AG10803 (cell line): ENCODE data around the gene MAMLD1.

Experiments
- DNase-seq: peaks from one replicate; pipeline ENCODE4 v3.0.0; 2010; ENCODE audit warnings: low read depth
- H3K4me3 ChIP-seq: 2 replicates; pipeline ENCODE4 v1.5.1; 2011; ENCODE audit warnings: mild to moderate bottlenecking, low read length, control low read depth
- CTCF ChIP-seq: conservative IDR thresholded peaks from 2 replicates; pipeline ENCODE4 v1.5.1; 2011; ENCODE audit warnings: mild to moderate bottlenecking, low read length, control low read depth, inconsistent platforms

Gene MAMLD1

GRCh38 chrX:150464001-150464400, 100.9 kb downstream of the MAMLD1 start:
- no peak for TF ChIP-seq CTCF
- no peak for DNase-seq
- H3K4me3 ChIP-seq: no peak overlapping the region

DNA sequence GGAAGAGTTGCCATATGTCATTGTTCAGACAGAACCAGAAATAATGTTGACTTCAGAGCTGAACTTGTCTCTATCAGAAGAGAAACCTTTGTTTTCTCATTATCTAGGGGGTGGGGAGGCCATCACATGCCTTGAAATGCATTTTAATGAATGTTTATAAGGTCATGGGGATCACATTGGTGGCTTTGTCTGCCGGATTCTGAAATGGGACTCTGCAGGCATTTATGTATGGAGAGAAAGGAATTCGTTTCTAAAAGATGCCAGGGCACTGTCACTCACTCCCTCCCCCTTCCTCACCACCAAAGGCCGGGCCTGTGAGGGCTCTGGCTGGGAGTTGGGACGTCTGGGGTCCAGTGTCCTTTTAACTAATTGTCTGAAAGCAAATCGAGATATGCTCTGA, 102.2 kb downstream of the MAMLD1 start:
- no peak for TF ChIP-seq CTCF
- no peak overlapping the region for H3K4me3 ChIP-seq
- no peak for DNase-seq

GRCh38 chrX:150465881-150466775, 103.0 kb downstream of the MAMLD1 start:
- no peak for TF ChIP-seq CTCF
- DNase-seq: no peak
- H3K4me3 ChIP-seq: no peak overlapping the region

GRCh38 chrX:150472306-150472705, 109.2 kb downstream of the MAMLD1 start:
- DNase-seq: no peak
- no peak for TF ChIP-seq CTCF
- H3K4me3 ChIP-seq: no peak overlapping the region

GRCh38 chrX:150473371-150473770, 110.3 kb downstream of the MAMLD1 start:
- no peak overlapping the region for H3K4me3 ChIP-seq
- DNase-seq: no peak

GRCh38 chrX:150475461-150475860, 112.3 kb downstream of the MAMLD1 start:
- H3K4me3 ChIP-seq: no peak overlapping the region
- TF ChIP-seq CTCF: no peak
- DNase-seq: peak; percentile 21

More at GRCh38 chrX:150473371-150473770, 110.3 kb downstream of the MAMLD1 start:
- no peak for TF ChIP-seq CTCF

DNA sequence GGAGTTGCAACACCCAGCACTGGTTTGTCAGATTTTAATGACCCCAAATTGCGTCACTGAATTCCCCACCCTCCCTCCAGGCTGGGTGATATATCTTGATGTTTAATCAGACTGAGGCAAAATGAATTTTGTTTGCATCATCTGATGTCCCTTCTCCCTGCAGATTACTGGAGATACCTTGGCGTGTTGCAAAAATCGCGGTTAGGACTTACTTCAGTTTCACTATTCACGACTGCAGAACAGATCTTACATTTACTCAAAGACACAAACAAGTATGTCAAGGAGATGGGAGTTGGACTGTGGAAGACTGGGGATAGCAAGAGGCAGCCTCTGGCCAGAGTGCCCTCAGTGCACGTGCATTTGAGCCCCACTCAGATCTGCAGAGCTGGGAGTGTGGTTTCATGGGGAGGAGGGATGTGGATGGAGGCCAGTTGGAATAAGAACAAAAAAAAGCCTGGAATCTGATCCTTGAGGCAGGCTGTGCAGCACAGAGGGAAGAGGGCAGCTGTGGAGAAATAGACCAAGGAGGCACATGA, 113.1 kb downstream of the MAMLD1 start:
- TF ChIP-seq CTCF: no peak
- H3K4me3 ChIP-seq: no peak overlapping the region
- peak; percentile 43 for DNase-seq
